ENCODE measurements around the gene CMTM2. TPM values are rescaled to one million over a fixed set of nuclear protein-coding genes. Genes with fewer than 3 reads are reported as not detected.
"Not testable (repeated sequence)": the region's sequence is repeated elsewhere in the genome, so short reads cannot be mapped to it uniquely, and the experiment has no call there.

CMTM2 gene
- total and polyA plus RNA-seq, 2 donors (not counting 1 experiment from before 2014, with no cell fraction given) = not detected

DNA sequence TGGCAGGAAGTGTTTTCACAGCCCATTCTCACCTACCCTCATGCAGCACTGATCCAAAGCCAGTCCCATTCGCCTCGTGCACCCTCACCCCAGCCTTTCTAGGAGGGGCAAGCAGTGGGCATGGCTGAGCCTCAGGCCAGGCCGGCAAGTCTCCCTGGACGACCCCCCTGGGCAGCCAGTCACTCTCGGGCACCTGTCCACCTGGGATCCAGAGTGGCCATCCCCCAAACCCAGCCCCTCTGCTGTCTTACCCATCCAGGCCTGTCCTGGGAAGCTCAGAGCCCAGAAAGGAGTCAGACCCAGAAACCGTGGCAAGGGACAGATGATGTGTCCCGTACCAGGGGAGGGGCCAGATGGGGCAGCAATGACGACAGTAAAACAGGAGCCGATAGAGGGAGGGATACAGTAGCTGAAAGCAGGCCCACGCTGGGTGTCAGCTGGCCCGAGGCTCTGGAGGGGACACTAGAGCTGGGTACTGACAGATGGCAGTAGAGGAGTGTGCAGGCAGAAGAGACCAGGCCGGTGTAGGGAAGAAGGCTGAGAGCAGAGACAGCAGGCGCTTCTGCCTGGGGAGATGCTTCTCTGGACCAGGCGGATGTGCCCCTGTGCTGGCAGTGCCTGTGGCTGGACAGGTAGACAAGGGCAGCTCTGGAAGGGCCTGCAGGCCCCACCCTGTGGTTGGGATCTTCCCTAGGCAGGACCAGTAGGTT lies 31.0 kb downstream of the CMTM2 start:
- Histone ChIP-seq H3K4me3 (replicated peaks in 1 of 4; ENCODE audit: control extremely low read depth in 1 of 4, insufficient read depth in 1 of 4, low read depth in 3 of 4, low read length in 4 of 4) (no peak overlapping the region), H3K4me2 (ENCODE audit: extremely low read depth, insufficient read depth, low read length) (no peak overlapping the region), H4K20me1 (ENCODE audit: control insufficient read depth, extremely low read depth, insufficient read depth, low read length) (no peaks in the 10 kb centered on the region), H3K9ac (ENCODE audit: insufficient read depth, low read length) (no peak overlapping the region), H2AFZ (ENCODE audit: low read length) (no peak overlapping the region), H3K36me3 (ENCODE audit: control insufficient read depth, insufficient read depth, low read length) (peaks cover 19% of the 10 kb centered on the region), H3K9me3 (ENCODE audit: control insufficient read depth, insufficient read depth, low read depth, low read length) (no peaks in the 10 kb centered on the region), H3K27me3 (ENCODE audit: control insufficient read depth, insufficient read depth, low read length) (no peaks in the 10 kb centered on the region), H3K79me2 (ENCODE audit: control insufficient read depth, insufficient read depth, low read length) (peaks cover 3% of the 10 kb centered on the region), H3K27ac (ENCODE audit: insufficient read depth, low read length) (no peak overlapping the region), H3K4me1 (ENCODE audit: control insufficient read depth, extremely low read depth, insufficient read depth, low read length) (peaks cover 10% of the 10 kb centered on the region)
- TF ChIP-seq, protein P1, sequence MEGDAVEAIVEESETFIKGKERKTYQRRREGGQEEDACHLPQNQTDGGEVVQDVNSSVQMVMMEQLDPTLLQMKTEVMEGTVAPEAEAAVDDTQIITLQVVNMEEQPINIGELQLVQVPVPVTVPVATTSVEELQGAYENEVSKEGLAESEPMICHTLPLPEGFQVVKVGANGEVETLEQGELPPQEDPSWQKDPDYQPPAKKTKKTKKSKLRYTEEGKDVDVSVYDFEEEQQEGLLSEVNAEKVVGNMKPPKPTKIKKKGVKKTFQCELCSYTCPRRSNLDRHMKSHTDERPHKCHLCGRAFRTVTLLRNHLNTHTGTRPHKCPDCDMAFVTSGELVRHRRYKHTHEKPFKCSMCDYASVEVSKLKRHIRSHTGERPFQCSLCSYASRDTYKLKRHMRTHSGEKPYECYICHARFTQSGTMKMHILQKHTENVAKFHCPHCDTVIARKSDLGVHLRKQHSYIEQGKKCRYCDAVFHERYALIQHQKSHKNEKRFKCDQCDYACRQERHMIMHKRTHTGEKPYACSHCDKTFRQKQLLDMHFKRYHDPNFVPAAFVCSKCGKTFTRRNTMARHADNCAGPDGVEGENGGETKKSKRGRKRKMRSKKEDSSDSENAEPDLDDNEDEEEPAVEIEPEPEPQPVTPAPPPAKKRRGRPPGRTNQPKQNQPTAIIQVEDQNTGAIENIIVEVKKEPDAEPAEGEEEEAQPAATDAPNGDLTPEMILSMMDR (conservative IDR thresholded peaks at IDR 0.05 in 1 of 2, IDR thresholded peaks at IDR 0.05 in 1 of 2; ENCODE audit: low read depth in 1 of 2, low read length in 2 of 2) = no peak
- DNase-seq (ENCODE audit: low read depth in 2 of 2) = no peak

DNA sequence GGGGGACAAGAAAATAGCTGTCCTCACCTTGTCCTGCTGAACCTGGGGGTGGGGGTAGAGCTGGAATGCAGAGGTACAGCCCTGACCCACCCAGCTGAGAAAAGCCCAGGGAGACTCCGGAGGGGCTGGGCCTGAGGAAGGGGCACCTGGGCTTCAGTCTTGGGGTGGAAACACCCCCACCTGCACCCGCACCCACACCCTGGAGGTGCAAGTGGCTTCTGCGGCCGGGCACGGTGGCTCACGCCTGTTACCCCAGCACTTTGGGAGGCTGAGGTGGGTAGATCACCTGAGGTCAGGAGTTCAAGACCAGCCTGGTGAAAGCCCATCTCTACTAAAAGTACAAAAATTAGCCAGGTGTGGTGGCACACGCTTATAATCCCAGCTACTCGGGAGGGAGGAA lies 32.6 kb downstream of the CMTM2 start:
- not testable (repeated sequence) for H3K79me2 ChIP-seq (ENCODE audit: control insufficient read depth, insufficient read depth, low read length); H3K9me3 ChIP-seq (ENCODE audit: control insufficient read depth, insufficient read depth, low read depth, low read length); H3K4me3 ChIP-seq (replicated peaks in 1 of 4; ENCODE audit: control extremely low read depth in 1 of 4, insufficient read depth in 1 of 4, low read depth in 3 of 4, low read length in 4 of 4); H3K9ac ChIP-seq (ENCODE audit: insufficient read depth, low read length); H3K4me2 ChIP-seq (ENCODE audit: extremely low read depth, insufficient read depth, low read length); H2AFZ ChIP-seq (ENCODE audit: low read length); H3K4me1 ChIP-seq (ENCODE audit: control insufficient read depth, extremely low read depth, insufficient read depth, low read length); H3K27ac ChIP-seq (ENCODE audit: insufficient read depth, low read length); H3K27me3 ChIP-seq (ENCODE audit: control insufficient read depth, insufficient read depth, low read length); DNase-seq (ENCODE audit: low read depth in 2 of 2); H4K20me1 ChIP-seq (ENCODE audit: control insufficient read depth, extremely low read depth, insufficient read depth, low read length)
- H3K36me3 ChIP-seq (ENCODE audit: control insufficient read depth, insufficient read depth, low read length) = peaks cover 19% of the 10 kb centered on the region

- DNase-seq (ENCODE audit: low read depth in 2 of 2) = no peak
- Histone ChIP-seq H3K4me1 (ENCODE audit: control insufficient read depth, extremely low read depth, insufficient read depth, low read length) (peaks cover 8% of the 10 kb centered on the region), H4K20me1 (ENCODE audit: control insufficient read depth, extremely low read depth, insufficient read depth, low read length) (no peaks in the 10 kb centered on the region)
These were observed 33.2 kb downstream of the CMTM2 start for GRCh38 chr16:66612422-66612821.

More at GRCh38 chr16:66612422-66612821, 33.2 kb downstream of the CMTM2 start:
- TF ChIP-seq, protein P1 (conservative IDR thresholded peaks at IDR 0.05 in 1 of 2, IDR thresholded peaks at IDR 0.05 in 1 of 2; ENCODE audit: low read depth in 1 of 2, low read length in 2 of 2) = no peak
- TF ChIP-seq EZH2 (IDR thresholded peaks at IDR 0.05; ENCODE audit: low read length, missing control alignments) = no peak
- Histone ChIP-seq H3K4me3 (replicated peaks in 1 of 4; ENCODE audit: control extremely low read depth in 1 of 4, insufficient read depth in 1 of 4, low read depth in 3 of 4, low read length in 4 of 4) (no peak overlapping the region), H3K9me3 (ENCODE audit: control insufficient read depth, insufficient read depth, low read depth, low read length) (no peaks in the 10 kb centered on the region), H3K79me2 (ENCODE audit: control insufficient read depth, insufficient read depth, low read length) (no peaks in the 10 kb centered on the region), H3K4me2 (ENCODE audit: extremely low read depth, insufficient read depth, low read length) (no peak overlapping the region), H2AFZ (ENCODE audit: low read length) (no peak overlapping the region), H3K9ac (ENCODE audit: insufficient read depth, low read length) (no peak overlapping the region), H3K27me3 (ENCODE audit: control insufficient read depth, insufficient read depth, low read length) (no peaks in the 10 kb centered on the region), H3K27ac (ENCODE audit: insufficient read depth, low read length) (no peak overlapping the region), H3K36me3 (ENCODE audit: control insufficient read depth, insufficient read depth, low read length) (peaks cover 19% of the 10 kb centered on the region)

Measured in fibroblast of lung (primary cell).